K562 (cell line): ENCODE results near the gene SERINC5. TPM values are rescaled to one million over a fixed set of nuclear protein-coding genes. Genes with fewer than 3 reads are reported as not detected.

Experiments used
- ATAC-seq: fragments of 200-7000 bp; cut with Tn5 transposase; 3 replicates; pipeline ENCODE4 v1.9.1; 2020; ENCODE audit warnings: moderate library complexity
- BruUV-seq: library from RNA; stranded (reverse); fragments of 400-500 nt; replicated peaks from 2 replicates; lab custom pipeline; 2021; lab: Mats Ljungman, UMichigan
- CTCF ChIA-PET: fragments of 300-600 bp; formaldehyde crosslinking; extraction: SDS; loops from one replicate; lab custom pipeline; 2021; ENCODE audit warnings: low intra/inter-chr PET ratio; lab: Yijun Ruan, JAX
- POLR2A ChIA-PET: fragments of 300-600, 350-650 bp; sonication (Branson Sonifier 250); formaldehyde crosslinking; extraction: SDS; loops from one replicate; lab custom pipeline; 2021; ENCODE audit warnings: antibody characterized with exemption, inconsistent platforms; lab: Yijun Ruan, JAX
- DNase-seq, 4 experiments: peaks; one replicate each; pipeline versions ENCODE4 v3.0.0 to v3.0.0-alpha.2; 2011 to 2018; ENCODE audit warnings: low spot score in 3 of 4, mixed read lengths in 3 of 4; ENCODE audit errors: extremely low read depth in 1 of 4
- FAIRE-seq: peaks from 2 replicates; lab custom pipeline; 2011; peaks lifted over from hg19 to GRCh38; lab: Jason Lieb, UNC
- H2AFZ ChIP-seq: 2 replicates; pipeline ENCODE4 v1.6.0; 2011; ENCODE audit warnings: low read depth, low read length, control low read depth, inconsistent platforms
- H3K27ac ChIP-seq: fragments of 200-600 bp; 3 replicates; pipeline ENCODE4 v1.8.0; 2011; ENCODE audit warnings: low read depth, mild to moderate bottlenecking, control low read depth, inconsistent platforms, low read length, moderate library complexity, mixed read lengths; ENCODE audit errors: extremely low read depth
- H3K27me3 ChIP-seq, 2 experiments: fragments of 300-600 bp in 1 of 2; 2 replicates in 1 of 2; 3 replicates in 1 of 2; pipeline versions ENCODE4 v1.6.0 to v1.8.0; 2011; ENCODE audit warnings: inconsistent platforms in 2 of 2, low read length in 2 of 2, mild to moderate bottlenecking in 1 of 2, mixed read lengths in 1 of 2, moderate library complexity in 1 of 2; ENCODE audit not compliant: control insufficient read depth in 2 of 2, insufficient read depth in 2 of 2
- H3K36me3 ChIP-seq: fragments of 300-600 bp; 3 replicates; pipeline ENCODE4 v1.8.0; 2011; ENCODE audit warnings: mild to moderate bottlenecking, low read length, inconsistent platforms; ENCODE audit not compliant: control insufficient read depth, insufficient read depth
- H3K4me1 ChIP-seq, 2 experiments: fragments of 200-600 bp in 1 of 2; replicated peaks in 1 of 2; 2 replicates in 1 of 2; 3 replicates in 1 of 2; pipeline versions ENCODE4 v1.5.1 to v1.8.0; 2011; ENCODE audit warnings: inconsistent platforms in 2 of 2, low read length in 2 of 2, mild to moderate bottlenecking in 1 of 2, mixed read lengths in 1 of 2, moderate library complexity in 1 of 2; ENCODE audit not compliant: control insufficient read depth in 2 of 2, insufficient read depth in 2 of 2
- H3K4me2 ChIP-seq: 2 replicates; pipeline ENCODE4 v1.6.1; 2011; ENCODE audit warnings: low read length, control low read depth, inconsistent platforms, mixed read lengths; ENCODE audit not compliant: insufficient read depth
- H3K4me3 ChIP-seq: fragments of 200-600 bp; sonication (generic), shearing (Covaris generic); 2 replicates; pipeline ENCODE4 v1.5.1; 2016; ENCODE audit warnings: control low read depth, inconsistent platforms
- H3K79me2 ChIP-seq: fragments of 200-600 bp; 3 replicates; pipeline ENCODE4 v1.8.0; 2011; ENCODE audit warnings: low read length, inconsistent platforms; ENCODE audit not compliant: control insufficient read depth, insufficient read depth
- H3K9ac ChIP-seq, 2 experiments: 2 replicates each; pipeline versions ENCODE4 v1.6.0 to v1.6.1; 2011; ENCODE audit warnings: low read depth in 2 of 2, low read length in 2 of 2, control low read depth in 1 of 2, inconsistent platforms in 1 of 2, mild to moderate bottlenecking in 1 of 2, mixed read lengths in 1 of 2; ENCODE audit not compliant: insufficient read depth in 1 of 2
- H3K9me1 ChIP-seq: one replicate; pipeline ENCODE4 v1.6.0; 2011; ENCODE audit warnings: inconsistent platforms, mild to moderate bottlenecking, low read length, moderate library complexity; ENCODE audit not compliant: control insufficient read depth, insufficient read depth
- H3K9me3 ChIP-seq: replicated peaks from 2 replicates; pipeline ENCODE4 v1.5.1; 2011; ENCODE audit warnings: low read depth, low read length, inconsistent platforms; ENCODE audit not compliant: control insufficient read depth, insufficient read depth
- H4K20me1 ChIP-seq: replicated peaks from 2 replicates; pipeline ENCODE4 v1.6.1; 2011; ENCODE audit warnings: low read length, inconsistent platforms, mixed read lengths; ENCODE audit not compliant: control insufficient read depth, insufficient read depth
- BCL6 ChIP-seq: fragments of 250-450 bp; sonication (Bioruptor Pico); IDR thresholded peaks from 2 replicates; pipeline ENCODE4 v1.4.0; 2020
- CXXC5 ChIP-seq: fragments of 250-450 bp; sonication (Bioruptor Pico); IDR thresholded peaks from 2 replicates; pipeline ENCODE4 v1.8.0; 2022; ENCODE audit warnings: inconsistent platforms, mild to moderate bottlenecking, moderate library complexity
- DLX4 ChIP-seq: fragments of 250-450 bp; sonication (Bioruptor Pico); IDR thresholded peaks from 2 replicates; pipeline ENCODE4 v1.6.1; 2021; ENCODE audit warnings: mild to moderate bottlenecking
- FOXJ3 ChIP-seq: sonication (generic); formaldehyde crosslinking; IDR thresholded peaks from 2 replicates; pipeline ENCODE4 v1.4.0; 2020; ENCODE audit warnings: mild to moderate bottlenecking, missing genetic modification reagents
- GABPA ChIP-seq: fragments of 200-800 bp; sonication (Bioruptor generic); conservative IDR thresholded peaks from 2 replicates; pipeline ENCODE4 v1.6.1; 2016; ENCODE audit warnings: low read depth, missing genetic modification characterization, missing compliant biosample characterization
- NFATC3 ChIP-seq: fragments of 450-650 bp; IDR thresholded peaks from 2 replicates; pipeline ENCODE4 v1.6.1; 2017; ENCODE audit warnings: mild to moderate bottlenecking
- NFXL1 ChIP-seq: fragments of 450-650 bp; formaldehyde crosslinking; IDR thresholded peaks from 2 replicates; pipeline ENCODE4 v1.4.0; 2021; ENCODE audit warnings: mild to moderate bottlenecking
- ZBTB43 ChIP-seq: sonication (generic); formaldehyde crosslinking; IDR thresholded peaks from 2 replicates; pipeline ENCODE4 v1.8.0; 2023; ENCODE audit warnings: mild to moderate bottlenecking, missing genetic modification reagents
- ZFP91 ChIP-seq: sonication (generic); formaldehyde crosslinking; IDR thresholded peaks from 2 replicates; pipeline ENCODE4 v1.8.0; 2022; ENCODE audit warnings: mild to moderate bottlenecking, missing genetic modification reagents
- ZFPM2 ChIP-seq: fragments of 250-450 bp; sonication (Bioruptor Pico); IDR thresholded peaks from 2 replicates; pipeline ENCODE4 v1.5.1; 2022; ENCODE audit warnings: mild to moderate bottlenecking
- ZMIZ1 ChIP-seq, 2 experiments: fragments of 150-350 bp in 1 of 2; IDR thresholded peaks; 2 replicates each; pipeline ENCODE4 v1.6.1; 2012 to 2016; ENCODE audit warnings: low read depth in 2 of 2, low read length in 2 of 2, mild to moderate bottlenecking in 1 of 2, moderate library complexity in 1 of 2
- ZNF41 ChIP-seq: fragments of 250-450 bp; sonication (Bioruptor Pico); conservative IDR thresholded peaks from 2 replicates; pipeline ENCODE4 v1.4.0; 2020; ENCODE audit warnings: mild to moderate bottlenecking
- ZNF551 ChIP-seq: fragments of 250-450 bp; sonication (Bioruptor Pico); IDR thresholded peaks from 2 replicates; pipeline ENCODE4 v1.5.0; 2021; ENCODE audit warnings: mild to moderate bottlenecking, moderate library complexity
- WGBS: fragments of 100-300 bp; shearing (Covaris generic); methylation state at CpG from one replicate; pipeline ENCODE4 v1.1.6; 2016; ENCODE audit warnings: low coverage, mixed read lengths; ENCODE audit not compliant: insufficient coverage; ENCODE audit errors: missing lambda C conversion rate; 5-methylcytosine and 5-hydroxymethylcytosine counted together
- in situ Hi-C: fragments of 300-500 bp; cut with MboI; formaldehyde crosslinking; loops from 4 replicates; pipeline ENCODE4 v1.15.0; 2018; ENCODE audit warnings: inconsistent platforms, mixed read lengths
- intact Hi-C: fragments of 100-400 bp; cut with micrococcal nuclease; formaldehyde crosslinking; loops from 2 replicates; pipeline ENCODE4 v1.14.2; 2022
- polyA plus RNA-seq, 8 experiments: library from polyadenylated mRNA; depleted of rRNA in 4 of 8; stranded (reverse) in 5 of 8; unstranded in 3 of 8; fragments of >200 nt; fragmentation: Nextera tagmentation in 2 of 8; fragmentation: Illumina TruSeq in 1 of 8; extraction: Ambion mirVana in 2 of 8; extraction: Trizol in 1 of 8; gene quantifications; 2 replicates each; pipeline versions ENCODE4 v1.2.1 to v1.2.3, GENCODE V29; 2011 to 2014; ENCODE audit warnings: inconsistent platforms in 1 of 8, missing spikeins in 1 of 8
- total RNA-seq, 7 experiments: library from RNA; depleted of rRNA in 6 of 7; stranded (reverse); fragments of >200 nt in 6 of 7; fragmentation: Illumina TruSeq in 2 of 7; extraction: Trizol in 2 of 7; gene quantifications; 2 replicates each; pipeline versions ENCODE4 v1.2.1 to v1.2.3, GENCODE V29; 2011 to 2021; ENCODE audit warnings: low replicate concordance in 1 of 7
- TF ChIP-seq, protein P1 (sequence below): sonication (generic); formaldehyde crosslinking; IDR thresholded peaks from 2 replicates; pipeline ENCODE4 v1.8.0; 2022; ENCODE audit warnings: missing genetic modification reagents, mild to moderate bottlenecking, borderline replicate concordance

SERINC5 gene
- total and polyA plus RNA-seq, 9 of the 15 experiments (the other 6 are each of a cell fraction or from before 2014, with no cell fraction given) = 1.4 to 7.9 (median 3.7) TPM

- H3K36me3 ChIP-seq = no peaks in the 10 kb centered on the region
- H3K4me1 ChIP-seq = no peaks in the 10 kb centered on the region
- H3K4me3 ChIP-seq = no peak overlapping the region
- no peak for FAIRE-seq
- H3K9me3 ChIP-seq = no peaks in the 10 kb centered on the region
- no peak overlapping the region for H3K27ac ChIP-seq
- DNase-seq = no peak
- no peaks in the 10 kb centered on the region for H3K79me2 ChIP-seq
- H3K9ac ChIP-seq = no peak overlapping the region
- no peak for ATAC-seq
- ChIA-PET POLR2A (interaction anchor here (0.7 kb wide), 1 partner anchor 10 kb away, joined by 3 read pairs; no protein-coding TSS in a partner anchor), CTCF (no interaction called here)
- no TSS peak for BruUV-seq
- H3K27me3 ChIP-seq = no peaks in the 10 kb centered on the region
- in situ Hi-C loops = no loop called here
- H3K4me2 ChIP-seq = no peak overlapping the region
- H2AFZ ChIP-seq = no peak overlapping the region
- WGBS = 61% methylated on average over 3 of the region's 3 CpGs
- H4K20me1 ChIP-seq = no peaks in the 10 kb centered on the region
- H3K9me1 ChIP-seq = no peaks in the 10 kb centered on the region
- intact Hi-C loops = no loop called here
- TF ChIP-seq NFATC3 (no peak), GABPA (no peak), ZFPM2 (CRISPR knock-in tag) (no peak), ZMIZ1 (IDR thresholded peaks at IDR 0.05; ENCODE audit: low read depth in 2 of 2, low read length in 2 of 2) (no peak), ZNF551 (CRISPR knock-in tag) (no peak), ZFP91 (no peak), ZBTB43 (CRISPR knock-in tag) (no peak), BCL6 (CRISPR knock-in tag) (no peak), CXXC5 (CRISPR knock-in tag) (no peak), NFXL1 (CRISPR knock-in tag) (no peak), FOXJ3 (CRISPR knock-in tag) (no peak), DLX4 (no peak), ZNF41 (CRISPR knock-in tag) (no peak)
- TF ChIP-seq, protein P1, sequence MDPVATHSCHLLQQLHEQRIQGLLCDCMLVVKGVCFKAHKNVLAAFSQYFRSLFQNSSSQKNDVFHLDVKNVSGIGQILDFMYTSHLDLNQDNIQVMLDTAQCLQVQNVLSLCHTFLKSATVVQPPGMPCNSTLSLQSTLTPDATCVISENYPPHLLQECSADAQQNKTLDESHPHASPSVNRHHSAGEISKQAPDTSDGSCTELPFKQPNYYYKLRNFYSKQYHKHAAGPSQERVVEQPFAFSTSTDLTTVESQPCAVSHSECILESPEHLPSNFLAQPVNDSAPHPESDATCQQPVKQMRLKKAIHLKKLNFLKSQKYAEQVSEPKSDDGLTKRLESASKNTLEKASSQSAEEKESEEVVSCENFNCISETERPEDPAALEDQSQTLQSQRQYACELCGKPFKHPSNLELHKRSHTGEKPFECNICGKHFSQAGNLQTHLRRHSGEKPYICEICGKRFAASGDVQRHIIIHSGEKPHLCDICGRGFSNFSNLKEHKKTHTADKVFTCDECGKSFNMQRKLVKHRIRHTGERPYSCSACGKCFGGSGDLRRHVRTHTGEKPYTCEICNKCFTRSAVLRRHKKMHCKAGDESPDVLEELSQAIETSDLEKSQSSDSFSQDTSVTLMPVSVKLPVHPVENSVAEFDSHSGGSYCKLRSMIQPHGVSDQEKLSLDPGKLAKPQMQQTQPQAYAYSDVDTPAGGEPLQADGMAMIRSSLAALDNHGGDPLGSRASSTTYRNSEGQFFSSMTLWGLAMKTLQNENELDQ = no peak
These were observed 106.7 kb downstream of the SERINC5 start for GRCh38 chr5:80149161-80149609.
